Activated CD4-positive, CD25-positive, alpha-beta regulatory T cell treated with anti-CD3 and anti-CD28 coated beads, Interleukin-2, amount 50 U/mL, for 72 hours (primary cell): ENCODE results near the gene LMNTD2.

Experiments
- DNase-seq: peaks from one replicate; pipeline ENCODE4 v3.0.0; 2021

LMNTD2 gene

DNA sequence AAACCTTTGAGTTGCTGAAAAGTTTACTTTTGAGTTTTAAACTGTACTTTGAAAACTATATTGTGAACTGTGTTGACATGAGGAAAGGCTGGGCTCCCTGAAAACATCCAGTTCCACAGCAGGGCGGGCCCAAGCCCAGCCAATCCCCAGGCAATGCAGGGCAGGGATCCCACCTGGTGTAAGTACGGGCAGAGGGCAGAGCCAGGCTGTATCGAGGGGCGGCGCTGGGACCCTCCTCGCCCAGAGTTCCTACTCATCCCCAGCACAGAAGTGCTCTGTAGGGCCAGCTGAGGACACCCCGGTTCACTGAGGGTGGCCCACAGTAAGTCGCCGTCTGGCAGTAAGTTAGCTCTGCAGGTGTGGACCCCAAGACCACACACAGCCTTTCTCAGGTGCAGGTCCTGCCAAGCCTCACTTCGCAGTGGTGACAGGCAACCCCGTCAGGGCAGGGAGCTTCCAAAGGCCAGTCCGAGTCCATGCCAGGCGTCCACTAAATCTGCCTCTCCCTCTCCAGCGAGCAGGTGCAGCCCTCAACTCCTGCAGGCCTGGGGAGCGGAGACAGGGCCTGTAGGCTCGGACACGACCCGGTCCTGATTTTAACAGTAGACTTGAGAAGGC lies 6.6 kb upstream of the LMNTD2 start:
- DNase-seq = no peak

DNA sequence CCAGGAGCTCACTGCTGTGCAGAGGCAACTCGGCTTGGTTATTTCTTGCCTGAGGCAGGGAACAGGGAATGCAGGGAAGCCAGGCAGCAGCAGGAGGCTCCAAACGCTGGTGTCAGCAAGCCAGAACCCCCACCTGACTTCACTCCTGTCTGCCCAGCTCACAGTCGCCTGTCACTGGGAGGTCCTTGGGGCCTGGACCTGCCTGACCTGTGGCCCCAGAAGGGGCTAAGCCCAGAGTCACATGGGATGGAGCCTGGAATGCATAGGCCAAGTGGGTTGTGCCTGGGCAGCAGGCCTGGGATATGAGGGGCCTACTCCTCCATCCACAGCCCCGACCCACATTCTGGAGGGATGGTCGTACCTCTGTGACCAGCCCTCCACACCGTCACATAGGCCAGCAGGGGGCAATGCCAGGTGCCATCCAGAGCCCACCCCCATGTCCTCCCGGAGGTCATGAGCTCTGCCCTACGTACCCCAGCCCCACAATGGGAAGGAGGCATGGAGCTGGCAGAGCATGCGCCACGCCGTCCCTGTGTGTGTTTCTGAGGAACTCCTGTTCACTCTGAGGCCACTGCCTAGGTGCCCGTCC lies 5.5 kb upstream of the LMNTD2 start:
- DNase-seq = no peak

- no peak for DNase-seq
Measured at GRCh38 chr11:563812-564578, 3.5 kb upstream of the LMNTD2 start.

GRCh38 chr11:563066-563811 lies 2.7 kb upstream of the LMNTD2 start:
- DNase-seq = no peak

- DNase-seq = no peak
Measured at GRCh38 chr11:562046-562645, 1.6 kb upstream of the LMNTD2 start.

DNA sequence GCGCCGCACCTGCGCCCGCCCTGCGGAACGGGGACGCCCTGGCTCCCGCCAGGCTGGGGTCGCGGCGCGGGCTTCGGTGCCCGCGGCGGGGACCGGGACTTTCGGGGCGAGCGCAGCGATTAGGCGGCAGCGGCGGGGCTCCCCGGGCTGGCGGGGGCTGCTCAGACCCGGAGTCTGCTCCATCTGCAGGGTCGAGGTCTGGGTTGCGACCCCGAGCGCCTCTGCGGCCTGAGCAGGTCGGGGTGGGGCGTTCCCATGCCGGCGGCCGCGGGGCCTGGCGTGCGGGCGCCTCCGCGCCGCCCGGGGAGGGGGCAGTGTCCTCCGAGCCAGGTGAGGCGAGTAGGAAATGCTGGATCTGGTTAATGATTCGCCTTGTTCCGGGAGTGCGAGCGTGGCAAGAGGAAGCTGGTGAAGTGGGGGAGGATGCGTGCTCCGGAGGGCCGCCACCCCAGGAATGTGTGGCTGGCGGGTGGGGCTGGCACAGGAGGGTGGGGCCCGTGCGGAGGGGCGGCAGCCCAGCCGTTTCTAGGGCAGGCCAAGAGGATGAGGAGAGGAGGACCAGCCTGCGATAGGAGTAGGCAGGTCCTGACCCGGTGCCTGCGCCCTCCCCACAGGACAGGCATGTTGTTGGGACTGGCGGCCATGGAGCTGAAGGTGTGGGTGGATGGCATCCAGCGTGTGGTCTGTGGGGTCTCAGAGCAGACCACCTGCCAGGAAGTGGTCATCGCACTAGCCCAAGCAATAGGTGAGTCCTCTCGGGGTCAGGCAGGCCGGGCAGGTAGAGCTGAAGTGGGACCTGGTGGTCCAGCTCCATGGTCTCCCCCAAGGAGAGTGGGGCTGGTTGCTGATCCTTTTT lies 838 bp upstream of the LMNTD2 start:
- DNase-seq = no peak

- DNase-seq = no peak
Measured at GRCh38 chr11:559712-560304, 730 bp downstream of the LMNTD2 start.

GRCh38 chr11:559020-559620 lies 1.4 kb downstream of the LMNTD2 start:
- DNase-seq = no peak

DNA sequence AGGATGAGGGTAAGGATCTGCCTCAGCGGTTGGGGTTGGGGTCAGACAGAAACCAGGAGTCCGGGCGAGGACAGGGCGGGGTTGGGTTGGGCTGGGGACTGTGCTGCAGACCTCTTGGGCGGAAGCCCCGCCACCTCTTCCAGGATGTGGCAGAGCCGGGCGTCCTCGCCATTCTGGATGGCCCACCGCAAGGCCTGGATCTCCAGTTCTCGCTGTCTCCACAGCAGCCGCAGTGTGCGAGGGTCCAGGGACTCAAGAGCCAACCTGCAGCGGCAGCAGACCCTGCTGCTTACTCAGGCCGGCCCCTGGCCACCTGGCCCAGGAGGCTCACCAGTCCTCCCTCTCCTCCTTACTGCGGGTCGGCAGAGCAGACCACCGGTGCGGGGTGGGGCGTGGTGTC lies 2.0 kb downstream of the LMNTD2 start:
- no peak for DNase-seq

DNA sequence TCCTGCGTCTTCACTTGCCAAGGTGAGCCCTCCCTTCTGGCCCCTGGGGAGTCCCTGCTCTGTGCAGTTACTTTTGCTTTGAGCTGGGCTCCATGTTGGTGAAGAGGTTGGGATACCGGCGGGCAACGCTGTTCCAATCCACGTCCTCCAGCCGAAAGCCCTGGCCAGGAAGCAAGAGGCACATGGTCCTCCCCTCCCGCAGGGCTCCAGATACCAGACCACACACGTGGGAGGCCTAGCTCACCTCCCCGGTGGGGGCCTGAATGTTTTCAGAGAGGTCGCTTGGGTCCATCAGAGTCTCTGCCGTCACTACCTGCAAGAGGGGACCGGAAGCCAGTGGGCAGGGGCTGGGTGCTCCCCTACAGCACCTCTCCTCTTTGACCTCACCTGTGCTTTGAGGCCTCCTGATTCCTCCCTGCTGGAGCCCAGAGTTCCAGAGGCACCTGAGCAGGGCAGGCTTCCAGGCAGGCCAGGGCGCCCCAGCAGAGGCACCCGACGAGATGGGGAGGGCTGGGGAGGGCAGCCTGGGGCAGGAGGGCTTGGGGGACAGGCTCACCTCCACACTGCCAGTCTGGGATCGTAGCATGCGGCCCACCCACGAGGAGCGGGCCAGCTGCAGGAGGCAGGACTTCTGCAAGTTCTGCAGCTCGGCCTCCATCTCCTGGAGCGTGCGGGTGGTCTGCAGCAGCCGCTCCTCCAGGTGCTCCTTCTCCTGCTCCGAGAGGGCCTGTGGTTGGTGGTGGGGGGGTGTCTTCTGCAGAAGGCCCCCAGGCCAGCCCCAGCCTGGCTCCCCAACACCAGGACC lies 3.0 kb downstream of the LMNTD2 start:
- DNase-seq = no peak

GRCh38 chr11:556662-557256 lies 3.8 kb downstream of the LMNTD2 start:
- DNase-seq = no peak

- DNase-seq = no peak
Measured at GRCh38 chr11:555780-556661, 4.5 kb downstream of the LMNTD2 start.

DNA sequence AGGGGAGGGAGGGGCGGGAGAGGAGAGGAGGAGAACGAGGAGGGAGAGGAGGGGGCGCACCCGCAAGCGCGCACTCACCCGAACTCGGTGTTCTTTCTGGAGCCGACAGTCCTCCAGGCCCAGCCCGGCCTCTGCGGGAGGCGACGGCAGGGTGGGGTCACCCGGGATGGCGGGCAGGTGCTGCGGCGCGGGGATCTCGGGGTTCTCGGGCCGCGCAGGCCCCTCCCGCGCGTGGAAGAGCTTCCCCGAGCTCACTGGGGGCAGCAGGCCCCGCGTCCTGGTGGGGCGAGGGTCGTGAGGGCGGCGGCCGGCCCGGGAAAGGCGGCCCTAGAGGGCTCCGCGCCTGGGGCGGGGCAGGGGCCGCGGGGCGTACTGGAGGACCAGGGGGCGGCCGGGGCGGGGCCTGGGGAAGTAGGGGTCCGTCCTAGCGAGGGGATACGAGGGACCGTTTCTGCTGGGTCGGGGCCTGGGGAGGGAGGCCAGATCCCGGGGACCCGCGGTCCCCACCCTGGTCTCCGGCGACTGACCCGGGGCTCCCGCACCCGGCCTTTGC lies 5.2 kb downstream of the LMNTD2 start:
- no peak for DNase-seq

DNA sequence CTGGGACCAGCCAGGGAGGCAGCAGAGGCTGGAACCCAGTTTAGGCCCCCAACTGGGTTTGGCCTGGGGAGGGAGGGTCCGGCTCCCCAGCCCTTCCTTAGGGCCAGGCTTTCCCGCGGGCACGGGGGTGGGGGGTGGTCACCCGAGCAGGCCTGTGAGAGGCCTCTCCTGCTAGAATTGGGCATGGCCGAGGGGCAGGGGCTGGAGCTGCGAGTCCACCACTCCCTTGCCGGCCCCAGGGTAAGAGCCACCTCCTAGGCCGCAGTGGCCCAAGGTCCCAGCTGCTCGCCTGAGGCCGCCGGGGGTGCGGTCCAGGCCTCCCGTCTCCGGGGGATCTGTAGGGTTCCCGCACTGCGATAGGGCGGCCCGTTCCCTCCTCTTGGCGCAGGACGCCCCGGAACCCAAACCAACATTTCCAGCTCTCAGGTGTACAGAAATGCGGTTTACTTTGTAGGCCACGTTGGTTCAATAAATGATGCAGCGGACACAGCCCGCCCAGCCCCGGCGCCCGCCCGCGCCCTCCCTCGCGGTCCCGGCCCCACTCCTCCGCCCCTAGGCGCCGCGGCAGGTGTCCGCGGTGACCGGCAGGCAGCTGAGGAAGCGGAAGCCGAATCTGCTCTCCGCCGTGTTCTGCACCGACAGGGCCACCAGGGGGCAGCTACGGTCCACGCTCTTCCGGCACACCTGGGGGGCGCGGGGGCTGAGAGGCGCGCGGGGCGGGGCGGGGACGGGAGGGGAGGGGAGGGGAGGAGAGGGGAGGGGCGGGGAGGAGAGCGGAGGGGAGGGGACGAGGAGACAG lies 5.9 kb downstream of the LMNTD2 start:
- peak; percentile 74 for DNase-seq

DNA sequence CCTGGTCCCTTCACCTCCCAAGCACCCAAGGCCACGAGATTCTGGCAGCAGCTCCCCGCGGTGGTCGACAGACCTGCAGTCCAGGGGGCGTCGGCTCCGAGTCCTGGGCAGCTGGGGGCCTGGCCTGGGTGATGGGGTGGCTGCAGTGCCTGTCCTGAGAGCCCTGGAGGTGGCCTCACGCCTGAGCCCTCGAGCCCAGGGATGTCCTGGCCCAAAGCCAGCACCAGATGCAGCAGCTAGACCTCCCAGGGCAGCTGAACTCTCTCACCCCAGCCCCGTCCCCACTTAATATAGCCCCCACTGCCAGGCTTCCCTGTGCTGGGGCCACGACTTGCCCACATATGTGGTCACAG lies 6.6 kb downstream of the LMNTD2 start:
- DNase-seq = no peak

GRCh38 chr11:553083-553987 lies 7.2 kb downstream of the LMNTD2 start:
- DNase-seq = no peak

DNA sequence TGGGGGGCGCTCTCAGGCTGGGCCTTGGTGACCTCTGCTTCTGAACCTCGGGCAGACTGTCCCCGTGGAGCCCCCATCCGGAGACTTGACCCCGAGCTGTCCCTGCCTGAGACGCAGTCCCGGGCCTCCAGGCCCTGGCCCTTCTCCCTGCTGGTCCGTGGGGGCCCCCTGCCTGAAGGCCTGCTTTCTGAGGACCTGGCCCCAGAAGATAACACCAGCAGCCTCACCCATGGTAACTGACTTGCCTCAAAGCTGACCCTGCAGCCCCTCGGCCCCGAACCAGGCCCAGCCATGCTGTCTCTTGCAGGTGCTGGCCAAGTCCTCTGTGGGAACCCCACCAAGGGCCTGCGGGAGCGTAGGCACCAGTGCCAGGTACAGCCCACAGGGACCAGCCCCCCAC lies 8.9 kb downstream of the LMNTD2 start:
- DNase-seq = no peak
